Spleen (tissue), 11 donors: Measurements from ENCODE around the gene THOC2. TPM values are rescaled to one million over a fixed set of nuclear protein-coding genes. Genes with fewer than 3 reads are reported as not detected.

Experiments used
- DNase-seq: peaks from one replicate; pipeline ENCODE4 v3.0.0-alpha.2; 2020
- H3K27ac ChIP-seq, 8 donors: fragments of 200-600 bp; sonication (generic) in 7 of 8; 1 replicate in 4 of 8; 2 replicates in 4 of 8; pipeline versions ENCODE4 v1.5.0 to v1.8.0; 2016 to 2021; ENCODE audit warnings: inconsistent platforms in 4 of 8, mild to moderate bottlenecking in 4 of 8, moderate library complexity in 1 of 8
- H3K27me3 ChIP-seq, 7 donors: fragments of 200-600 bp; sonication (generic) in 6 of 7; replicated peaks in 1 of 7; 1 replicate in 4 of 7; 2 replicates in 3 of 7; pipeline versions ENCODE4 v1.5.0 to v1.8.0; 2016 to 2021; ENCODE audit warnings: inconsistent platforms in 3 of 7, mild to moderate bottlenecking in 1 of 7
- H3K36me3 ChIP-seq, 6 donors: fragments of 200-600 bp; sonication (generic) in 5 of 6; 1 replicate in 4 of 6; 2 replicates in 2 of 6; pipeline versions ENCODE4 v1.5.0 to v1.8.0; 2016 to 2021; ENCODE audit warnings: inconsistent platforms in 2 of 6
- H3K4me1 ChIP-seq, 6 donors: fragments of 200-600 bp; sonication (generic) in 5 of 6; 1 replicate in 3 of 6; 2 replicates in 3 of 6; pipeline versions ENCODE4 v1.5.0 to v1.8.0; 2016 to 2021; ENCODE audit warnings: inconsistent platforms in 3 of 6
- H3K4me3 ChIP-seq, 8 donors: fragments of 200-600 bp; sonication (generic) in 7 of 8; 1 replicate in 4 of 8; 2 replicates in 4 of 8; pipeline versions ENCODE4 v1.5.0 to v1.8.0; 2016 to 2021; ENCODE audit warnings: inconsistent platforms in 4 of 8, mild to moderate bottlenecking in 4 of 8, moderate library complexity in 2 of 8
- H3K9me3 ChIP-seq, 8 donors: fragments of 200-600 bp; sonication (generic) in 7 of 8; 1 replicate in 4 of 8; 2 replicates in 4 of 8; pipeline versions ENCODE4 v1.5.0 to v1.8.0; 2016 to 2021; ENCODE audit warnings: inconsistent platforms in 4 of 8
- POLR2A ChIP-seq, 3 donors: fragments of 450-650 bp; IDR thresholded peaks; one replicate each; pipeline ENCODE4 v1.5.1; 2017; ENCODE audit warnings: antibody characterized with exemption in 3 of 3, mild to moderate bottlenecking in 1 of 3
- POLR2AphosphoS5 ChIP-seq, 3 donors: sonication (generic); formaldehyde crosslinking; IDR thresholded peaks; one replicate each; pipeline ENCODE4 v1.5.1; 2017; ENCODE audit warnings: antibody characterized with exemption in 3 of 3
- WGBS, 5 donors: extraction: QIAGEN DNeasy Blood & Tissue Kit in 3 of 5; methylation state at CpG; one replicate each; pipeline versions ENCODE4 v1.1.5 to v1.1.7; 2013 to 2018; 5-methylcytosine and 5-hydroxymethylcytosine counted together
- intact Hi-C: fragments of 100-400 bp; cut with DNase I; formaldehyde crosslinking; loops from one replicate; pipeline ENCODE4 v1.15.0; 2023; ENCODE audit warnings: low total_unique reads
- polyA plus RNA-seq, 3 donors: library from polyadenylated mRNA; stranded (reverse); fragments of 200-250 nt; gene quantifications; one replicate each; pipeline ENCODE4 v1.2.1, GENCODE V29; 2013
- total RNA-seq, 7 donors: library from RNA; depleted of rRNA in 3 of 7; stranded (reverse); fragments of >200 nt in 3 of 7; fragmentation: NEBNext Ultra II Directional in 4 of 7; extraction: Animal tissue kit (Norgen Biotek cat#: 25700) in 4 of 7; gene quantifications; one replicate each; pipeline versions ENCODE4 v1.1.0 to v1.2.1, GENCODE V29; 2016 to 2021
- TF ChIP-seq, protein P1 (sequence below), 11 experiments: fragments of 200-600 bp in 7 of 11; fragments of 450-650 bp in 4 of 11; sonication (generic) in 4 of 11; IDR thresholded peaks in 8 of 11; conservative IDR thresholded peaks in 3 of 11; 1 replicate in 7 of 11; 2 replicates in 4 of 11; pipeline versions ENCODE4 v1.4.0 to v1.8.0; 2016 to 2021; ENCODE audit warnings: antibody characterized with exemption in 11 of 11, inconsistent platforms in 4 of 11, mild to moderate bottlenecking in 1 of 11
- donor health status: healthy with polysubstance abuse.
- donor health status: DM: no; HTN: no; CAD: no; lungs with moderate emphysema.
- donor health status: DM: no; HTN: no; CAD: no.
- donor health status: Bipolar disorder and iron deficiency.
- donor health status: healthy.
- donor health status: DM: no; HTN: no; CAD: no.
- donor health status: DM: yes; HTN: yes; CAD: no.

The THOC2 gene
- total and polyA plus RNA-seq, 10 donors: 36.4 to 158 (median 77.8) TPM

DNA sequence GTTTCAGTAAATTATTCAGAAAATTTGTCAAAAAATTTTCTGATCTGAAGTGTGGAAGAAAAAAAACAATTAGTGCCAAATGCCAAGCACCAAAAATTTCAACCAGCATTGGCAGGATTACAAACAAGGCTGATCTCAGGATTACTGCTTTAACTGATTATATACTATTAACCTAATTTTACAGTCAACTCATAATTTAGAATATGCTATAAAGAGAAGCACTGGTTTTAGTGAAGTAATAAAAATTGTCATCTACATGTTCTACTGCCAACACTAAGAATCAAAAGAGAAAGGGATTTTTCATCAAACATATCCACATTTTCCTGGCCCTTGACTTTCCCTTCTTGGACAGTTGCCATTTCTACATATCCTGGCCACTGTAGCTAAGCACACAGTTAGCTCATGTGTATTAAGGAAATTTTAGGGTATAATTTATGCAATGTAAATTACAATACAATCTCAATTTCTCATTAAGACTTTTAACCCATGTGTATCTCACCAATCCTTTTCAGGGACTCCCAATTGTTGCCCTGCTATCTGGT is 33.8 kb downstream of the THOC2 start:
- no peak for DNase-seq

DNA sequence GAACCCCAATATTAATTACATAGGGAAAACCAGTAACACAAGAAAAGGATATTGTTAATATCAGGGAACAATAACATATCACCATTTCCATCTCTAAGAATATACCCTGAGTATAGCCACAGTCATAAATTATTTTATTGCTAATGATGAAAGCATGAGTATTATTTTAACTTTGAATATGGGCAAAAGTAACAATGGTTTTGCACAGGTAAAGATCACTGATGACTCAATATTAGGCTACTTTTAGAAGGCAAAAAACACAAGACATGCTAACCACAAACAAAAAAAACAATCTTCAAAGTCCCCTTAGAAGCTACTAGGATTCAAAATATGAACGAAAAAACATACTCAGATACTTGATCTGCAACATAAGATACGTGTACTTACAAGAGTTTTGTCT is 36.5 kb downstream of the THOC2 start:
- intact Hi-C loops: no loop called here
- 60 to 88% (median 84%) methylated on average over 2 of the region's 2 CpGs for WGBS, 5 donors

More for the DNA sequence above, 33.8 kb downstream of the THOC2 start:
- peaks cover 0 to 21% (median 0%) of the 10 kb centered on the region in 6 donors for H3K36me3 ChIP-seq
- H3K27me3 ChIP-seq: no peaks in the 10 kb centered on the region
- H3K4me1 ChIP-seq: no peaks in the 10 kb centered on the region
- H3K27ac ChIP-seq: no peak overlapping the region
- H3K4me3 ChIP-seq: no peak overlapping the region
- H3K9me3 ChIP-seq: no peaks in the 10 kb centered on the region
- intact Hi-C loops: no loop called here
- TF ChIP-seq POLR2A (IDR thresholded peaks at IDR 0.05) (no peak), POLR2AphosphoS5 (IDR thresholded peaks at IDR 0.05) (no peak)
- TF ChIP-seq, protein P1, sequence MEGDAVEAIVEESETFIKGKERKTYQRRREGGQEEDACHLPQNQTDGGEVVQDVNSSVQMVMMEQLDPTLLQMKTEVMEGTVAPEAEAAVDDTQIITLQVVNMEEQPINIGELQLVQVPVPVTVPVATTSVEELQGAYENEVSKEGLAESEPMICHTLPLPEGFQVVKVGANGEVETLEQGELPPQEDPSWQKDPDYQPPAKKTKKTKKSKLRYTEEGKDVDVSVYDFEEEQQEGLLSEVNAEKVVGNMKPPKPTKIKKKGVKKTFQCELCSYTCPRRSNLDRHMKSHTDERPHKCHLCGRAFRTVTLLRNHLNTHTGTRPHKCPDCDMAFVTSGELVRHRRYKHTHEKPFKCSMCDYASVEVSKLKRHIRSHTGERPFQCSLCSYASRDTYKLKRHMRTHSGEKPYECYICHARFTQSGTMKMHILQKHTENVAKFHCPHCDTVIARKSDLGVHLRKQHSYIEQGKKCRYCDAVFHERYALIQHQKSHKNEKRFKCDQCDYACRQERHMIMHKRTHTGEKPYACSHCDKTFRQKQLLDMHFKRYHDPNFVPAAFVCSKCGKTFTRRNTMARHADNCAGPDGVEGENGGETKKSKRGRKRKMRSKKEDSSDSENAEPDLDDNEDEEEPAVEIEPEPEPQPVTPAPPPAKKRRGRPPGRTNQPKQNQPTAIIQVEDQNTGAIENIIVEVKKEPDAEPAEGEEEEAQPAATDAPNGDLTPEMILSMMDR (IDR thresholded peaks at IDR 0.05 in 8 of 11, conservative IDR thresholded peaks at IDR 0.05 in 3 of 11): no peak

DNA sequence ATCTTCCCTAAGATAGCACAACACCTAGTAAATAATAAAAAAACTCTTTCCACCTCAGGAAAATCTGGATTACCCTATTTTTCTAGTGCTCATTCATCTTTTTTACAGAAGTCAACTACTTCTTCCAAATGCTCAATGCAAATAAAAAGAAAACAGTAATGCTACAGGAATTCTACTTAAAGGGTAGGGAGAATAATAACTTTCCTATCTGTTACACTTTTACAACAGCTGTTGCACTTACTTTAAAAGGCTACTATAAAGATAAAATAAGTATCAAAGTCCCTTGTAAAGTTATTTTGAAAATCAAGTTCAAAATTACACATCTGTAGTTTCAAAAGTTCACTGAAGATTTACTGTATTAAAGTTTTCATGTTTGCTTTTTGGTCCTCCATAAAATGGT is 37.6 kb downstream of the THOC2 start:
- no peaks in the 10 kb centered on the region for H3K27me3 ChIP-seq
- intact Hi-C loops: no loop called here
- no peaks in the 10 kb centered on the region for H3K9me3 ChIP-seq
- H3K4me3 ChIP-seq: no peak overlapping the region
- peaks cover 0 to 54% (median 5%) of the 10 kb centered on the region in 6 donors for H3K36me3 ChIP-seq
- no peak for DNase-seq
- no peak for TF ChIP-seq POLR2AphosphoS5 (IDR thresholded peaks at IDR 0.05)
- TF ChIP-seq, protein P1 (IDR thresholded peaks at IDR 0.05 in 8 of 11, conservative IDR thresholded peaks at IDR 0.05 in 3 of 11): no peak
- TF ChIP-seq POLR2A (IDR thresholded peaks at IDR 0.05): no peak
- H3K4me1 ChIP-seq: no peaks in the 10 kb centered on the region
- H3K27ac ChIP-seq: no peak overlapping the region

More for the DNA sequence above, 36.5 kb downstream of the THOC2 start:
- no peaks in the 10 kb centered on the region for H3K27me3 ChIP-seq
- H3K4me3 ChIP-seq: no peak overlapping the region
- TF ChIP-seq, protein P1 (IDR thresholded peaks at IDR 0.05 in 8 of 11, conservative IDR thresholded peaks at IDR 0.05 in 3 of 11): no peak
- TF ChIP-seq POLR2AphosphoS5 (IDR thresholded peaks at IDR 0.05) (no peak), POLR2A (IDR thresholded peaks at IDR 0.05) (no peak)
- no peaks in the 10 kb centered on the region for H3K4me1 ChIP-seq
- peaks cover 0 to 44% (median 5%) of the 10 kb centered on the region in 6 donors for H3K36me3 ChIP-seq
- no peaks in the 10 kb centered on the region for H3K9me3 ChIP-seq
- H3K27ac ChIP-seq: no peak overlapping the region
- DNase-seq: no peak

DNA sequence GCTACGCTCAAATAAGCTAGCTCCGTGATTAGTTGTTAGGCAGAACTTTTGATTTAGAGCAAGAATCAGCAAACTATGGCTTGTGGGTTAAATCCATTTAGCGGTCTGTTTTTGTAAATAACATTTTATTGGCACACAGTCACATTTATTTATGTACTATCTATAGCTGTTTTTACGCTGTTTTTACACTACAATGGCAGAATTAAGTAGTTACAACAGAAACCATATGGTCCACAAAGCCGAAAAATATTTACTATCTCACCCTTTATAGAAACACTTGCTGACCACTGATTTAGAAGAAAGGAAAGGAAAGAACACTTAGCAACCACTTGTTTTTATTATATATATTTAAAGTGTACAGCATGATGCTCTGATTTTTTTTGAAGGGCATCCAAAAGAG is 41.1 kb downstream of the THOC2 start:
- Histone ChIP-seq H3K27ac (no peak overlapping the region), H3K36me3 (peaks cover 0 to 70% (median 5%) of the 10 kb centered on the region in 6 donors), H3K9me3 (no peaks in the 10 kb centered on the region), H3K4me3 (no peak overlapping the region), H3K4me1 (no peaks in the 10 kb centered on the region), H3K27me3 (no peaks in the 10 kb centered on the region)
- intact Hi-C loops: no loop called here
- TF ChIP-seq POLR2A (IDR thresholded peaks at IDR 0.05): no peak
- TF ChIP-seq, protein P1 (IDR thresholded peaks at IDR 0.05 in 8 of 11, conservative IDR thresholded peaks at IDR 0.05 in 3 of 11): no peak
- TF ChIP-seq POLR2AphosphoS5 (IDR thresholded peaks at IDR 0.05): no peak
- 87 to 99% (median 98%) methylated on average over 5 of the region's 5 CpGs for WGBS, 5 donors
- no peak for DNase-seq
